Iris pigment epithelial cell (primary cell): ENCODE data around the gene TACC3.

ENCODE experiments used
- DNase-seq: peaks from one replicate; pipeline ENCODE4 v3.0.0-alpha.2; 2011; ENCODE audit warnings: low read depth

Gene TACC3

GRCh38 chr4:1723131-1723801 lies 1.9 kb downstream of the TACC3 start:
- no peak for DNase-seq

GRCh38 chr4:1725521-1725920 lies 4.2 kb downstream of the TACC3 start:
- no peak for DNase-seq

- DNase-seq = peak; percentile 72
These were observed 5.0 kb downstream of the TACC3 start for GRCh38 chr4:1726146-1726934.

- peak; percentile 84 for DNase-seq
These were observed 6.1 kb downstream of the TACC3 start for GRCh38 chr4:1727117-1728031.

- DNase-seq = no peak
These were observed 7.0 kb downstream of the TACC3 start for GRCh38 chr4:1728061-1728980.

GRCh38 chr4:1730532-1731135 lies 9.3 kb downstream of the TACC3 start:
- no peak for DNase-seq

- peak; percentile 29 for DNase-seq
These were observed 9.9 kb downstream of the TACC3 start for GRCh38 chr4:1731180-1731579.

- no peak for DNase-seq
These were observed 11.6 kb downstream of the TACC3 start for GRCh38 chr4:1732911-1733310.

GRCh38 chr4:1735215-1735614 lies 13.9 kb downstream of the TACC3 start:
- no peak for DNase-seq

GRCh38 chr4:1736812-1737211 lies 15.5 kb downstream of the TACC3 start:
- DNase-seq = no peak

- DNase-seq = no peak
These were observed 16.3 kb downstream of the TACC3 start for GRCh38 chr4:1737666-1738065.

GRCh38 chr4:1738410-1738809 lies 17.1 kb downstream of the TACC3 start:
- no peak for DNase-seq

GRCh38 chr4:1739358-1739757 lies 18.0 kb downstream of the TACC3 start:
- DNase-seq = no peak

- no peak for DNase-seq
These were observed 18.8 kb downstream of the TACC3 start for GRCh38 chr4:1740021-1740545.

- no peak for DNase-seq
These were observed 19.9 kb downstream of the TACC3 start for GRCh38 chr4:1741208-1741607.

GRCh38 chr4:1743551-1743950 lies 22.2 kb downstream of the TACC3 start:
- no peak for DNase-seq

- DNase-seq = no peak
These were observed 22.7 kb downstream of the TACC3 start for GRCh38 chr4:1743975-1744374.

GRCh38 chr4:1744552-1744951 lies 23.2 kb downstream of the TACC3 start:
- DNase-seq = no peak

- no peak for DNase-seq
These were observed 23.8 kb downstream of the TACC3 start for GRCh38 chr4:1745165-1745564.

GRCh38 chr4:1745697-1746096 lies 24.4 kb downstream of the TACC3 start:
- DNase-seq = no peak

GRCh38 chr4:1746265-1746691 lies 25.0 kb downstream of the TACC3 start:
- peak; percentile 54 for DNase-seq
